ENCODE data around the gene GPR155.
"Not testable (repeated sequence)": the region's sequence is repeated elsewhere in the genome, so short reads cannot be mapped to it uniquely, and the experiment has no call there.

GPR155 gene

DNA sequence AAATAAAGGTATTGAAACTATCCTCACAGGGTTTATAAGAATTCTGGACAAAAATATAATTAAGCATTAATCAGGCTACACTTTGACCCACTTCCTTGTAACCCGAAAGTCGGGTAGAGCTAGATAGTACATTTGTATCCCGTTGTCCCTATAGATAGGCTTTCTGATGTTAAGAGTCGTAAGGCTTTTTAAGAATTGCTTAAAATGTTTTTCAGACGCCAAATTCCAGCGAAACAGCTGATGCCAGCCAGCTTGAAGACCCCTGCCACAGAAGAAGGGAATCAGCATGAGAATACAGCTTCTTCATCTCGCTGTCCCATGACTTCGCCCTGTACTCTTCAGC lies 962 bp upstream of the GPR155 start:
- H3K36me3 Mint-ChIP-seq (ENCODE audit: low read depth), result peaks cover 2% of the 10 kb centered on the region
- H3K27ac Mint-ChIP-seq, result peak overlapping the region; percentile 85 to 99 (median 98)
- peaks cover 13% of the 10 kb centered on the region for H3K4me1 Mint-ChIP-seq
- TF ChIP-seq, protein P1, sequence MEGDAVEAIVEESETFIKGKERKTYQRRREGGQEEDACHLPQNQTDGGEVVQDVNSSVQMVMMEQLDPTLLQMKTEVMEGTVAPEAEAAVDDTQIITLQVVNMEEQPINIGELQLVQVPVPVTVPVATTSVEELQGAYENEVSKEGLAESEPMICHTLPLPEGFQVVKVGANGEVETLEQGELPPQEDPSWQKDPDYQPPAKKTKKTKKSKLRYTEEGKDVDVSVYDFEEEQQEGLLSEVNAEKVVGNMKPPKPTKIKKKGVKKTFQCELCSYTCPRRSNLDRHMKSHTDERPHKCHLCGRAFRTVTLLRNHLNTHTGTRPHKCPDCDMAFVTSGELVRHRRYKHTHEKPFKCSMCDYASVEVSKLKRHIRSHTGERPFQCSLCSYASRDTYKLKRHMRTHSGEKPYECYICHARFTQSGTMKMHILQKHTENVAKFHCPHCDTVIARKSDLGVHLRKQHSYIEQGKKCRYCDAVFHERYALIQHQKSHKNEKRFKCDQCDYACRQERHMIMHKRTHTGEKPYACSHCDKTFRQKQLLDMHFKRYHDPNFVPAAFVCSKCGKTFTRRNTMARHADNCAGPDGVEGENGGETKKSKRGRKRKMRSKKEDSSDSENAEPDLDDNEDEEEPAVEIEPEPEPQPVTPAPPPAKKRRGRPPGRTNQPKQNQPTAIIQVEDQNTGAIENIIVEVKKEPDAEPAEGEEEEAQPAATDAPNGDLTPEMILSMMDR (IDR thresholded peaks at IDR 0.05; ENCODE audit: unreplicated experiment in 3 of 3), result no peak
- H3K4me3 Mint-ChIP-seq, result peak overlapping the region; percentile 90 to 98 (median 95)
- H3K9me3 Mint-ChIP-seq, result peaks cover 3% of the 10 kb centered on the region
- H3K27me3 Mint-ChIP-seq (ENCODE audit: low read depth), result no peaks in the 10 kb centered on the region

DNA sequence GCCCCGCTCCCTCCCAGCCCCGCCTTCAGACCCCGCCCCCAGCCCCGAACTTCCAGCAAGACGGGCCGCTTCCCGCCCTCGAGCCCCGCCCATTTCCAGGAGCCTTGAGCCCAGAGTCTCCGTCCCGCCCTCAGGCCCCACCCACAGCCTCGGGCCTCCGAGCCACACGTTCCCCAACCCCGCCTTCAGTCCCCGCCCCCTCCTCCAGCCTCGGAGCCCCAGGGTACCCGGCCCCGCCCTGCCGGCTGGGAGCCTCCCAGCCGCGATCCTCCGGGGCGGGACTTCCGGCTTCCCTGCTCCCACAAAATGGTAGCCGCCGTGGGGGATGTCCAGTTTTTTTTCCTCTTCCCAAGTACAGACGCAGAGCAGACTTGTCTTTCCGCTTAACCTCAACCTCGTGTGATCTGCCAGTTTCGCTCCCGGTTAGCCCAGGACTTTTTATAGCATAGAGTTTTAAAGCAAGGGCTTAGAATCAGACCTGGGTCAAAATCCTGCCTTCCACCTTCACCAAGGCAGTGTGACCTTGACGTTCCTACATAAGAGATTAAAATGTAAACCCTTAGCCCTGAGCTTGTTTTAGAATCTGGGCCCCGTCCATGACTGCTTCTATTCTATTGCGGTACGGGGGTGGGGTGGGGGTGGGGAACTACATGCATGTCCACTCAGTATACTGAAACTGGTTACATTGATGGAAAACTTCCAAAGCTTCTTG lies 435 bp upstream of the GPR155 start:
- Mint-ChIP-seq H3K4me1 (peaks cover 13% of the 10 kb centered on the region), H3K27ac (peak overlapping the region; percentile 85 to 99 (median 98)), H3K27me3 (ENCODE audit: low read depth) (no peaks in the 10 kb centered on the region), H3K4me3 (peak overlapping the region; percentile 90 to 98 (median 95)), H3K36me3 (ENCODE audit: low read depth) (peaks cover 3% of the 10 kb centered on the region), H3K9me3 (peaks cover 3% of the 10 kb centered on the region)
- TF ChIP-seq, protein P1 (IDR thresholded peaks at IDR 0.05; ENCODE audit: unreplicated experiment in 3 of 3), result no peak

DNA sequence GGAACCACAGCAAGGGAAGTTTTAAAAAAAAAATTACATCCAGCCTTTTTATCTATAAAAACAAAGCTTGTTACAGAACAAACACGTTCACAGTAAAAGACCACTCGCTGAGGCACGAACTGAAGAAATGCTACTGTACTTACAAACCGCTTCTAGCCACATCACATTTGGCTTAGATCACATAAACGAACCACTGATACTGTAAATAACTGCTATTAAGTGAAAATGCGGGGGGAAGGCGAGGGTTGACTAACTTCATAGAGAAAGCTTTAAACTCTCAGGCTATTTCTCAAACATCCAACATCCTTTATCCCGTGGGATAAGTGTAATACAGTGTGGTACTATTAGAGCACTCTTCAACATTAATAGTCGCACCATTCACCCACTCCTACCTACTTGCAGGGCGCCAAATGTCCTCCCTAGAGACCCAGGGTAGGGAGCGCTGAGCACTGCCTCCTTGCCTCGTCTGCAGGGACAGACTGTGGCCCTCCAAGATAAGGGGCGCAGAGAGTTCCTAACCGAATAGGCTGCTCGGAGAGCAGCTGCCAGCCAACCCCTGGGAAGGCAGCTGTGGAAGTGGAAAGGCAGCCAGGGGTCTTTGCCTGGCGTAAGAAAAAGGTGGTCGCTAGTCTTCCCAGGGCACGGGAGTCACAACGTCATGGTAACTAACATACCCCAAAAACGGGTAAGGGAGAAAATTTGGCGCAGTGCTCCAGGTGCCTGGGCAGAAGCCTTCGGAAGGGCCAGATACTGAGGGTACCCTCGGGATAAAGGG lies 854 bp downstream of the GPR155 start:
- TF ChIP-seq, protein P1 (IDR thresholded peaks at IDR 0.05; ENCODE audit: unreplicated experiment in 3 of 3), result no peak
- peak overlapping the region; percentile 30 to 64 (median 36) for H3K27ac Mint-ChIP-seq
- H3K4me3 Mint-ChIP-seq, result peak overlapping the region; percentile 90 to 98 (median 95)
- H3K27me3 Mint-ChIP-seq (ENCODE audit: low read depth), result no peaks in the 10 kb centered on the region
- peaks cover 3% of the 10 kb centered on the region for H3K36me3 Mint-ChIP-seq (ENCODE audit: low read depth)
- peaks cover 3% of the 10 kb centered on the region for H3K9me3 Mint-ChIP-seq
- H3K4me1 Mint-ChIP-seq, result peaks cover 13% of the 10 kb centered on the region

DNA sequence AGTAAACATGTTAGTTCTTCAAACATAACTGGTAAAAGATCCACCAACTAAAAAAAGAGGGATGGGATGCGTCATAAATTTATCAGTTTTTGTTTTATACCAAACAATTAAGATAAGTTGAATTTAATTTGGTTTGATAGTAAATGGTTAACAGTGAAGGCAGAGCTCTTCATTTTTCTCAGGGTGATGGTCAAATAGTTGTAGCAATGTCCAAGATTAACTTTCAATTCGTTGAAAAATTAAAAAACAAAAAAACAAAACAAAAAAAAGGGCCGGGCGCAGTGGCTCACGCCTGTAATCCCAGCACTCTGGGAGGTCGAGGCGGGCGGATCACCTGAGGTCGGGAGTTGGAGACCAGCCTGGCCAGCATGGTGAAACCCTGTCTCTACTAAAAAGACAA lies 1.8 kb downstream of the GPR155 start:
- Mint-ChIP-seq H3K4me1 (peaks cover 13% of the 10 kb centered on the region), H3K4me3 (peak overlapping the region; percentile 67 to 77 (median 68))
- H3K27me3 Mint-ChIP-seq (ENCODE audit: low read depth); H3K9me3 Mint-ChIP-seq; H3K36me3 Mint-ChIP-seq (ENCODE audit: low read depth); H3K27ac Mint-ChIP-seq: not testable (repeated sequence)

DNA sequence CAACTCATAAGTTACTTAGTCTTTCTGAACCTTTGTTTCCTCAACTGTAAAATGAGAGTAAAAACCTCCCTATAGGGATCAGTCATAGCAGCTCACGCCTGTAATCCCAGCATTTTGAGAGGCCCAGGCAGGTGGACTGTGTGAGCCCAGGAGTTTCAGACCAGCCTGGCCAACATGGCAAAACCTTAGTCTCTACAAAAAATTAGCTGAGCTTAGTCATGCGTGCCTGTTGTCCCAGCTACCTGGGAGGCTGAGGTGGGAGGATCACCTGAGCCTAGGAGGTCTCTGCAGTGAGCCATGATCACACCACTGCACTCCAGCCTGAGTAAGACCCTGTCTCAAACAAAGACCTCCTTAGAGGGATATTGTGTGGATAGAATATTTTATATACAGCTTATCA lies 2.3 kb downstream of the GPR155 start:
- Mint-ChIP-seq H3K27ac (no peak overlapping the region), H3K9me3 (no peaks in the 10 kb centered on the region), H3K27me3 (ENCODE audit: low read depth) (no peaks in the 10 kb centered on the region), H3K4me1 (peaks cover 13% of the 10 kb centered on the region), H3K36me3 (ENCODE audit: low read depth) (peaks cover 3% of the 10 kb centered on the region), H3K4me3 (peak overlapping the region; percentile 67 to 77 (median 68))
- TF ChIP-seq, protein P1 (IDR thresholded peaks at IDR 0.05; ENCODE audit: unreplicated experiment in 3 of 3), result no peak

DNA sequence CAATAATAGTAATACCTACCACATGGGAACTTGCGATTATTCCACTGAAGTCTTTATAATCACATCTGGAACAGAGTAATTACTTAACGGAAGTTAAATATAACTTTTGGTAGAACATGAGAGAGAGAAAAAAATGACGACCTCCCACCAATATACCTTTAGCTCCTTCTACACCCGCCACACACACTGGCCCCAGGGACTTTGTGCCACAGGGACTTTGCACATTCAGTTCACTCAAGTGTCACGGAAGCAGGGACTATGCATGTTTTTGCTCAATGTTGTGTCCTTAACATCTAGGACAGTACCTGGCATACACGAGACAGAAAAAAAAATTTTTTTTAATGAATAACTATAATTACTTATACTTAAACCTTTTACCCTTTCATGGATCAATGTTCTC lies 4.0 kb downstream of the GPR155 start:
- peaks cover 13% of the 10 kb centered on the region for H3K4me1 Mint-ChIP-seq
- peaks cover 3% of the 10 kb centered on the region for H3K36me3 Mint-ChIP-seq (ENCODE audit: low read depth)
- no peak overlapping the region for H3K4me3 Mint-ChIP-seq
- H3K27ac Mint-ChIP-seq, result no peak overlapping the region
- TF ChIP-seq, protein P1 (IDR thresholded peaks at IDR 0.05; ENCODE audit: unreplicated experiment in 3 of 3), result no peak
- no peaks in the 10 kb centered on the region for H3K9me3 Mint-ChIP-seq
- H3K27me3 Mint-ChIP-seq (ENCODE audit: low read depth), result no peaks in the 10 kb centered on the region

Data from nephron (organoid).